ENCODE data around the gene OR5L1. TPM values are rescaled to one million over a fixed set of nuclear protein-coding genes. Genes with fewer than 3 reads are reported as not detected.

OR5L1 gene
- total RNA-seq (not detected), polyA plus RNA-seq (not detected)

DNA sequence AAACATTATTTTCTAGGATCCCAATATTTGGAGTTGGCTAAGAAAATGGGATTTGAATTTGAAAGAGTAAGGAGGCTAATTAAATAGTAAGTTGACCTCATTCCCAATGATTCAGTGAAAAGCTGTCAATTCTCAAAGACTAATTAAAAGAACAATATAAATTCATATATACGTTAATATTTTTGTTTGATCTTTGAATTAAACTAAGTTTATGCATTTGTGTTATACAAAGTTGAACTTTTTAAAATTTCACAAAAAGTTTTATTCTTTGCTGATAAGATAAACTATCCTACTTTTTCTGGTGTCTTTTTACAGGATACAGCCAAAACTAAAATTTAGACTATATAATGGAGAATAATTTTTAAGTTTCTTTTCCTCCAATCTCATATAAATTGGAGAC, at the start of gene OR5L1:
Gene OR5L1, plus strand, starts transcription at position 301 of the 400 bp plus-strand sequence. CDS start 100 bp downstream, outside the sequence.
- no peaks in the 10 kb centered on the region for H3K4me1 Mint-ChIP-seq
- DNase-seq, result no peak
- no peaks in the 10 kb centered on the region for H3K36me3 ChIP-seq (ENCODE audit: insufficient read depth, low read length)
- no peaks in the 10 kb centered on the region for H3K4me1 ChIP-seq (ENCODE audit: insufficient read depth, low read length)
- no peaks in the 10 kb centered on the region for H3K36me3 Mint-ChIP-seq
- no peak within 1 kb of the TSS for H3K27ac ChIP-seq (ENCODE audit: low read depth, low read length)
- ChIA-PET POLR2A (ENCODE audit: partially characterized antibody) (no interaction called here), CTCF (ENCODE audit: partially characterized antibody) (no interaction called here)
- H3K27ac Mint-ChIP-seq, result peak within 1 kb of the TSS in 1 of 7 donors; percentile 54
- no peak within 1 kb of the TSS for H3K4me3 ChIP-seq (ENCODE audit: low read length in 2 of 2)
- no peaks in the 10 kb centered on the region for H3K27me3 Mint-ChIP-seq
- H3K27me3 ChIP-seq (ENCODE audit: insufficient read depth, low read length), result no peaks in the 10 kb centered on the region
- H3K9me3 Mint-ChIP-seq, result peaks cover 12 to 39% (median 23%) of the 10 kb centered on the region in 8 donors
- H3K4me3 Mint-ChIP-seq, result no peak within 1 kb of the TSS
- intact Hi-C loops (cut with micrococcal nuclease), result no loop called here
- peaks cover 0 to 11% of the 10 kb centered on the region in 2 donors for H3K9me3 ChIP-seq (ENCODE audit: control insufficient read depth in 1 of 2, low read length in 2 of 2)

DNA sequence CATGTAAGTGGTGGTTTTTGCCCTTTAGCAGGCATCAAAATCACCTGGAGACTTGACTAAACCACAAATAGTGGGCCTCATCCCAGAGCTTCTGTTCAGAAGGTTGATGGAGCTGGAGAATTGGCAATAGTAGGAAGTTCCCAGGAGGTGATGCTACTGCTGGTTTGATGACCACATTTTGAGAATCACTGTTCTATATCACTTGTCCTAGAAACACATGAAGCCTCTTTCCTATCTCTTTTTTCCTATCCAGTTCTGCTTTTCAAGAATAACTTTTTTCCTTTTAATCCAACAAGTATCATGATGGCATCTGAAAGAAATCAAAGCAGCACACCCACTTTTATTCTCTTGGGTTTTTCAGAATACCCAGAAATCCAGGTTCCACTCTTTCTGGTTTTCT, 38.0 kb upstream of the OR5L1 start, which contains the start of gene OR5D13:
Gene OR5D13, plus strand, starts transcription at position 301 of the 400 bp plus-strand sequence. Its CDS starts 0 bp downstream, at position 301.
- H3K9me3 ChIP-seq (ENCODE audit: control insufficient read depth in 1 of 2, low read length in 2 of 2), result peaks cover 0 to 3% of the 10 kb centered on the region in 2 donors
- CTCF ChIA-PET (ENCODE audit: partially characterized antibody), result no interaction called here
- Mint-ChIP-seq H3K9me3 (peaks cover 4 to 38% (median 18%) of the 10 kb centered on the region in 8 donors), H3K27ac (no peak within 1 kb of the TSS), H3K27me3 (no peaks in the 10 kb centered on the region), H3K4me3 (no peak within 1 kb of the TSS), H3K36me3 (no peaks in the 10 kb centered on the region), H3K4me1 (no peaks in the 10 kb centered on the region)
- no peak for DNase-seq
- no peak within 1 kb of the TSS for H3K4me3 ChIP-seq (ENCODE audit: low read length in 2 of 2)
- POLR2A ChIA-PET (ENCODE audit: partially characterized antibody), result no interaction called here
- no peaks in the 10 kb centered on the region for H3K27me3 ChIP-seq (ENCODE audit: insufficient read depth, low read length)
- no peaks in the 10 kb centered on the region for H3K36me3 ChIP-seq (ENCODE audit: insufficient read depth, low read length)
- no peak within 1 kb of the TSS for H3K27ac ChIP-seq (ENCODE audit: low read depth, low read length)
- H3K4me1 ChIP-seq (ENCODE audit: insufficient read depth, low read length), result no peaks in the 10 kb centered on the region
- intact Hi-C loops (cut with micrococcal nuclease), result no loop called here

DNA sequence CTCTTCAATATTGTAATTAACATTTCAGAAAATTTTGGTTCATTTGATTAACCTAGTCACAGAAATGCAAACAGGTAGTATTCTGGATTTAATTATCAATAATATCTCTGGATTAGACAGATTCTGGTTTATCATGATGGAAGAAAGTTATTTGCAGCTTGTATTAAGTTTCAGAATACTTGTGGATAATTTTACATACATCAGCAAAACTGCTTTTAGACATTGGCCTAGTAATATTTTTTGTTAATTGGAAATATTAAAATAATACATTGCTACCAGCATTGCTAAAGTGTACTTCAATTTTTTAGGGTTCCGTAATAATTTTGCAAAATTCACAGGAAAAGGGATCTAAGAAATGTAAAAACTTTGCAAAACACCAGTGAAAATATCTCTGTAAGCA, 19.6 kb upstream of the OR5L1 start:
- no peaks in the 10 kb centered on the region for H3K27me3 ChIP-seq (ENCODE audit: insufficient read depth, low read length)
- DNase-seq, result no peak
- Mint-ChIP-seq H3K27me3 (no peaks in the 10 kb centered on the region), H3K4me1 (no peaks in the 10 kb centered on the region), H3K36me3 (no peaks in the 10 kb centered on the region), H3K27ac (no peak overlapping the region), H3K9me3 (peaks cover 7 to 16% (median 11%) of the 10 kb centered on the region in 8 donors), H3K4me3 (no peak overlapping the region)
- no peaks in the 10 kb centered on the region for H3K36me3 ChIP-seq (ENCODE audit: insufficient read depth, low read length)
- intact Hi-C loops (cut with micrococcal nuclease), result no loop called here
- H3K27ac ChIP-seq (ENCODE audit: low read depth, low read length), result no peak overlapping the region
- no peak overlapping the region for H3K4me3 ChIP-seq (ENCODE audit: low read length in 2 of 2)
- CTCF ChIA-PET (ENCODE audit: partially characterized antibody), result no interaction called here
- H3K4me1 ChIP-seq (ENCODE audit: insufficient read depth, low read length), result no peaks in the 10 kb centered on the region
- H3K9me3 ChIP-seq (ENCODE audit: control insufficient read depth in 1 of 2, low read length in 2 of 2), result no peaks in the 10 kb centered on the region
- POLR2A ChIA-PET (ENCODE audit: partially characterized antibody), result no interaction called here

DNA sequence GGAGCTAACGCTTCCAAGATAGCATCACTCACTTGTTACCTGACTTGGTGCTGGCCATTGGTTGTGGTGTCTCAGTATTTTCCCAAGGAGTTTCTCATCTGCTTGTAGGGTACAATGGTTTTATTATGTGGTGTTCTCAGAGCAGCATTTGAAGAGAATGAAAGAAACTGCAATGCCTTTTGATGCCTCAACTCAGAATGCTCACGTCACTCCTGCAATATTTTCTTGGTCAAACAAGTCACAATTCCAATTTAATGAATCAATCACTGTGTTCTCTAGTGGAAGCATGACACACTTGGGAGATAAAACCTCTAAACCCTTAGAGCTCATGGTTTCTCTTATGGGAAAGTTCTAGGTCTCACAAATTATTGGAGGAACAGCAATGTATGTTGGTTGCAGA, 17.8 kb upstream of the OR5L1 start:
- Histone ChIP-seq H3K27me3 (ENCODE audit: insufficient read depth, low read length) (no peaks in the 10 kb centered on the region), H3K27ac (ENCODE audit: low read depth, low read length) (no peak overlapping the region), H3K36me3 (ENCODE audit: insufficient read depth, low read length) (no peaks in the 10 kb centered on the region), H3K4me3 (ENCODE audit: low read length in 2 of 2) (no peak overlapping the region), H3K9me3 (ENCODE audit: control insufficient read depth in 1 of 2, low read length in 2 of 2) (no peaks in the 10 kb centered on the region), H3K4me1 (ENCODE audit: insufficient read depth, low read length) (no peaks in the 10 kb centered on the region)
- Mint-ChIP-seq H3K36me3 (no peaks in the 10 kb centered on the region), H3K9me3 (peaks cover 4 to 14% (median 9%) of the 10 kb centered on the region in 8 donors), H3K4me1 (no peaks in the 10 kb centered on the region), H3K27ac (no peak overlapping the region), H3K27me3 (no peaks in the 10 kb centered on the region), H3K4me3 (no peak overlapping the region)
- intact Hi-C loops (cut with micrococcal nuclease), result no loop called here
- no peak for DNase-seq
- POLR2A ChIA-PET (ENCODE audit: partially characterized antibody), result no interaction called here
- CTCF ChIA-PET (ENCODE audit: partially characterized antibody), result no interaction called here

DNA sequence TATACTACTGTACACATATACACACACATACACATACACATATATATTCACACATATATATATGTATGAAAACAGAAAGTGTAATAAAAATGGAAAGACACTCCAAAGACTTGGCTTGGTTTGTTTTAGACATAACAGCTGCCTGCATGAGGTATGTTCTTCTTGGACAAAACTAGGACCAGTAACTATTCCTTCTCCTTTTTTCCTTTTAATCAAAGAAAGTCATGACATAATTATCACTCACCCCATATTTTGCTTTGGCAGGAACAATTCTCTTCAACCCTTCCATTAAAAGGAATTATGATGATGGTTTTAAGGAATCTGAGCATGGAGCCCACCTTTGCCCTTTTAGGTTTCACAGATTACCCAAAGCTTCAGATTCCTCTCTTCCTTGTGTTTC, 15.9 kb upstream of the OR5L1 start, which contains the start of gene OR5D14:
Gene OR5D14, plus strand, starts transcription at position 301 of the 400 bp plus-strand sequence. Its CDS starts 0 bp downstream, at position 301.
- Mint-ChIP-seq H3K4me1 (no peaks in the 10 kb centered on the region), H3K4me3 (no peak within 1 kb of the TSS), H3K36me3 (no peaks in the 10 kb centered on the region), H3K9me3 (peaks cover 7 to 22% (median 17%) of the 10 kb centered on the region in 8 donors), H3K27ac (no peak within 1 kb of the TSS), H3K27me3 (no peaks in the 10 kb centered on the region)
- H3K36me3 ChIP-seq (ENCODE audit: insufficient read depth, low read length), result no peaks in the 10 kb centered on the region
- CTCF ChIA-PET (ENCODE audit: partially characterized antibody), result no interaction called here
- intact Hi-C loops (cut with micrococcal nuclease), result no loop called here
- no peak for DNase-seq
- no peaks in the 10 kb centered on the region for H3K9me3 ChIP-seq (ENCODE audit: control insufficient read depth in 1 of 2, low read length in 2 of 2)
- POLR2A ChIA-PET (ENCODE audit: partially characterized antibody), result no interaction called here
- H3K4me3 ChIP-seq (ENCODE audit: low read length in 2 of 2), result no peak within 1 kb of the TSS
- no peak within 1 kb of the TSS for H3K27ac ChIP-seq (ENCODE audit: low read depth, low read length)
- no peaks in the 10 kb centered on the region for H3K27me3 ChIP-seq (ENCODE audit: insufficient read depth, low read length)
- H3K4me1 ChIP-seq (ENCODE audit: insufficient read depth, low read length), result no peaks in the 10 kb centered on the region

DNA sequence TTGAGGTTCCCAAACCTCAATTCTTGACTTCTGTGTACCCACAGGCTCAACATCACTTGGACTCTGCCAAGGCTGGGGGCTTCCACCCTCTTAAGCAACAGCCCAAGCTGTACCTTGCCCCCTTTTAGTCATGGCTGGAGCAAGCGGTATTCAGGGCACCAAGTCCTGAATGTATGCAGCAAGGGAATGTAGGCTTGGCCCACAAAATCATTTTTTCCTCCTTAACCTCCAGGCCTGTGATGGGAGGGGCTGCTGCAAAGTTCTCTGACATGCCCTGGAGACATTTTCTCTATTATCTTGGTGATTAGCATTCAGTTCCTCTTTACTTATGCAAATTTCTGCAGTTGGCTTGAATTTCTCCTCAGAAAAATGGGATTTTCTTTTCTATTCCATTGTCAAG, 4.9 kb upstream of the OR5L1 start:
- no peak overlapping the region for H3K4me3 Mint-ChIP-seq
- intact Hi-C loops (cut with micrococcal nuclease), result no loop called here
- H3K27me3 ChIP-seq (ENCODE audit: insufficient read depth, low read length), result no peaks in the 10 kb centered on the region
- no peaks in the 10 kb centered on the region for H3K27me3 Mint-ChIP-seq
- H3K9me3 ChIP-seq (ENCODE audit: control insufficient read depth in 1 of 2, low read length in 2 of 2), result peaks cover 0 to 11% of the 10 kb centered on the region in 2 donors
- no peak overlapping the region for H3K27ac Mint-ChIP-seq
- no peak overlapping the region for H3K27ac ChIP-seq (ENCODE audit: low read depth, low read length)
- CTCF ChIA-PET (ENCODE audit: partially characterized antibody), result no interaction called here
- no peaks in the 10 kb centered on the region for H3K4me1 Mint-ChIP-seq
- no peaks in the 10 kb centered on the region for H3K4me1 ChIP-seq (ENCODE audit: insufficient read depth, low read length)
- DNase-seq, result no peak
- peaks cover 9 to 36% (median 27%) of the 10 kb centered on the region in 8 donors for H3K9me3 Mint-ChIP-seq
- no peaks in the 10 kb centered on the region for H3K36me3 Mint-ChIP-seq
- POLR2A ChIA-PET (ENCODE audit: partially characterized antibody), result no interaction called here
- no peak overlapping the region for H3K4me3 ChIP-seq (ENCODE audit: low read length in 2 of 2)
- H3K36me3 ChIP-seq (ENCODE audit: insufficient read depth, low read length), result no peaks in the 10 kb centered on the region

DNA sequence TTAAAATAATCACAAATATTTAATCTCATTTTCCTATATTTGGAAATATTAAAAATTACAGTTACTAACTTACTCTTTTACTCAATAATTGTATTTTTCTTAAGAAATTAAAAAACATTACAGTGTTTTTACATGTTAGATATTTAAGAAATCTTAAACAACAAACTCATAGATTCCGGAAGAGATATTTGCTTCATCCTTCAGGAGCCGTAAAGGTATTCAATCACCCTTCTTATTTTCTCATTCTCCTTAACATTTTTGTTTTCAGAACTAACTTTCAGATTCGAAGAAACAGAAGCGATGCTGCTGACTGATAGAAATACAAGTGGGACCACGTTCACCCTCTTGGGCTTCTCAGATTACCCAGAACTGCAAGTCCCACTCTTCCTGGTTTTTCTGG, 8.2 kb downstream of the OR5L1 start, which contains the start of gene OR5D18:
Gene OR5D18, plus strand, starts transcription at position 301 of the 400 bp plus-strand sequence. Its CDS starts 0 bp downstream, at position 301.
- no peak within 1 kb of the TSS for H3K4me3 ChIP-seq (ENCODE audit: low read length in 2 of 2)
- H3K4me1 Mint-ChIP-seq, result no peaks in the 10 kb centered on the region
- H3K4me3 Mint-ChIP-seq, result no peak within 1 kb of the TSS
- no peaks in the 10 kb centered on the region for H3K36me3 Mint-ChIP-seq
- H3K9me3 ChIP-seq (ENCODE audit: control insufficient read depth in 1 of 2, low read length in 2 of 2), result no peaks in the 10 kb centered on the region
- H3K36me3 ChIP-seq (ENCODE audit: insufficient read depth, low read length), result no peaks in the 10 kb centered on the region
- ChIA-PET POLR2A (ENCODE audit: partially characterized antibody) (no interaction called here), CTCF (ENCODE audit: partially characterized antibody) (no interaction called here)
- DNase-seq, result no peak
- H3K9me3 Mint-ChIP-seq, result peaks cover 8 to 44% (median 27%) of the 10 kb centered on the region in 8 donors
- H3K27ac Mint-ChIP-seq, result no peak within 1 kb of the TSS
- H3K27me3 Mint-ChIP-seq, result no peaks in the 10 kb centered on the region
- no peaks in the 10 kb centered on the region for H3K27me3 ChIP-seq (ENCODE audit: insufficient read depth, low read length)
- H3K27ac ChIP-seq (ENCODE audit: low read depth, low read length), result no peak within 1 kb of the TSS
- intact Hi-C loops (cut with micrococcal nuclease), result no loop called here
- H3K4me1 ChIP-seq (ENCODE audit: insufficient read depth, low read length), result no peaks in the 10 kb centered on the region

DNA sequence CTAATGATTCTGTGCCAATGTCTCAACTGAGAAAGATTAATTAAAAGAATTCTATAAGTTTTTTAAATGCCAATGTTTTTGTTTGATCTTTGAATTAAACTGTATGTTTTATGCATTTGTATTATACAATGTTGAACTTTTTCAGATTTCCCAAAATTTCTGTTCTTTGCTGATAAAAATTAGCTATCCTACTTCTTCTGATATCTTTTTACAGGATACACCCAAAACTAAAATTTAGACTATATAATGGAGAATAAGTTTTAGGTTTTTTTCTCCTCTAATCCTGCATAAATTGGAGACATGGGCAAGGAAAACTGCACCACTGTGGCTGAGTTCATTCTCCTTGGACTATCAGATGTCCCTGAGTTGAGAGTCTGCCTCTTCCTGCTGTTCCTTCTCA, 15.8 kb downstream of the OR5L1 start, which contains the start of gene OR5L2:
Gene OR5L2, plus strand, starts transcription at position 301 of the 400 bp plus-strand sequence. Its CDS starts 0 bp downstream, at position 301.
- POLR2A ChIA-PET (ENCODE audit: partially characterized antibody), result no interaction called here
- Histone ChIP-seq H3K36me3 (ENCODE audit: insufficient read depth, low read length) (no peaks in the 10 kb centered on the region), H3K27me3 (ENCODE audit: insufficient read depth, low read length) (no peaks in the 10 kb centered on the region), H3K4me3 (ENCODE audit: low read length in 2 of 2) (no peak within 1 kb of the TSS), H3K4me1 (ENCODE audit: insufficient read depth, low read length) (no peaks in the 10 kb centered on the region), H3K9me3 (ENCODE audit: control insufficient read depth in 1 of 2, low read length in 2 of 2) (no peaks in the 10 kb centered on the region), H3K27ac (ENCODE audit: low read depth, low read length) (no peak within 1 kb of the TSS)
- intact Hi-C loops (cut with micrococcal nuclease), result no loop called here
- CTCF ChIA-PET (ENCODE audit: partially characterized antibody), result no interaction called here
- Mint-ChIP-seq H3K9me3 (peaks cover 2 to 22% (median 7%) of the 10 kb centered on the region in 8 donors), H3K4me3 (no peak within 1 kb of the TSS), H3K27me3 (no peaks in the 10 kb centered on the region), H3K36me3 (no peaks in the 10 kb centered on the region), H3K27ac (no peak within 1 kb of the TSS), H3K4me1 (no peaks in the 10 kb centered on the region)
- no peak for DNase-seq
